ENCODE results near the gene ZDHHC24.

Gene ZDHHC24

GRCh38 chr11:66497206-66497605 is 48.6 kb downstream of the ZDHHC24 start:
- no peak for DNase-seq (ENCODE audit: low read depth in 2 of 2)

DNA sequence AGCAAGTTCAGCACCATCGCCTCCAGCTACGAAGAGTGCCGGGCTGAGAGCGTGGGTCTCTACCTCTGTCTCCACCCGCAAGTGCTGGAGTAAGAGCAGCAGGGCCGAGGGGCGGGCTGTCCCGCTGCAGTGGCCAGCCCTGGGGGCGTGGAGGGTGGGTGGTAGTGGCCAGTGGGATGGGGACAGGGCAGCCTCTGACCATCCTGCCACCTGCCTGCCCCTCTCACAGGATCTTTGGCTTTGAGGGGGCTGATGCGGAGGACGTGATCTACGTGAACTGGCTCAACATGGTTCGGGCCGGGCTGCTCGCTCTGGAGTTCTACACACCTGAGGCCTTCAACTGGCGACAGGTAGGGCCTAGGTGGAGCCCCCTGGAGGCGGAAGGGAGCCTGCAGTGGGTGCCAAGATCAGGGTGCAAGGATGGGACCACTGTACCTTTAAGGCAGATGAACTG is 50.4 kb downstream of the ZDHHC24 start:
- no peak for DNase-seq (ENCODE audit: low read depth in 2 of 2)

GRCh38 chr11:66494935-66495334 is 50.9 kb downstream of the ZDHHC24 start:
- no peak for DNase-seq (ENCODE audit: low read depth in 2 of 2)

DNA sequence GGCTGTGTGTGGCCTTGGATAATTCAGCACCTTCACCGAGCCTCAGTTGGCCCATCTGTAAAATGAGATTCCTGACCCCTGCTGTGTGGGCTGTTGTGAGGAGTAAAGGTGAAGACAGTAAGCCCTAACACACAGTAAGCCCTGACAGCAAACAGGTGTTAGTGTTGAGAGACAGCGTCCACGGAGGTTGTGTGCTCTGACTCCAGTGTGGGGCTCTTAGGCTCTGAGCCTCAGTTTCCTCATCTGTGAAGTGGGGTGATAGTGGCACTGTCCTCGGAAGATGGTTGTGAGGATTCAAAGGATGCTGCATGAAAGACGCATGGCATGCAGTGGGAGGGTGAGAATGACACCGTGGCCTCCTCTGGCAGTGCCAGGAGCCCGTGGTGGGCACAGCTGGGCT is 51.4 kb downstream of the ZDHHC24 start:
- no peak for DNase-seq (ENCODE audit: low read depth in 2 of 2)

GRCh38 chr11:66493130-66493529 is 52.7 kb downstream of the ZDHHC24 start:
- no peak for DNase-seq (ENCODE audit: low read depth in 2 of 2)

DNA sequence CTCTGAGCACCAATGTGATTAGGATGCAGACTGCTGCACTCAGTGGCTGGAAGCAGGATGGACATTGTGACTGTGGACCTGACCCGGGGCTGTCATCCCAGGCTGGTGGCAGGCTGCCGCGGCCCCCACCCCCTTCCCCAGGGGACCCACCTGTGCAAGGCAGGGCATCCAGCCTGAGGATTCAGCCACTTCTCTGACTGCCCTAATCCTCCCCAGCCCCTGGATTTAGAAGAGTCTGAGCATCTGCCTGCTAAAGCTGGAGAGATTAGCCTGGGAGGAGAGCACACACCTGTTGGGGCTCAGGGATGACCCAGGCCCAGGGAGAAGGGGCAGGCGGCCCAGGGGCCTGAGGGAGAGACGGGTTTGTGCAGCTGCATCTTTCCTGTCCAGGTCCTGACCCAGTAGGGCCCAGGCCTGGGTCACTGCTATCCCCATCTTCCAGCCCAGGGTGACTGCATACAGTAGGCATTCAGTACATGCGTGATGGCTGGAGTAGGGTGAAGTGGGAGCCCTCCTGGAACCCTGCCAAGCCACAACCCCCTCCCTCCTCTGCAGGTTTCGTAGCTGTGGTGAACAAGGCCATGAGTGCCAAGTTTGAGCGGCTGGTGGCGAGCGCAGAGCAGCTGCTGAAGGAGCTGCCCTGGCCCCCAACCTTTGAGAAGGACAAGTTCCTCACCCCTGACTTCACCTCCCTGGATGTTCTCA is 53.5 kb downstream of the ZDHHC24 start:
- DNase-seq (ENCODE audit: low read depth in 2 of 2) = no peak

GRCh38 chr11:66491315-66491935 is 54.4 kb downstream of the ZDHHC24 start:
- no peak for DNase-seq (ENCODE audit: low read depth in 2 of 2)

- DNase-seq (ENCODE audit: low read depth in 2 of 2) = no peak
These were observed 56.2 kb downstream of the ZDHHC24 start for GRCh38 chr11:66489636-66490035.

- no peak for DNase-seq (ENCODE audit: low read depth in 2 of 2)
These were observed 56.9 kb downstream of the ZDHHC24 start for GRCh38 chr11:66488957-66489356.

DNA sequence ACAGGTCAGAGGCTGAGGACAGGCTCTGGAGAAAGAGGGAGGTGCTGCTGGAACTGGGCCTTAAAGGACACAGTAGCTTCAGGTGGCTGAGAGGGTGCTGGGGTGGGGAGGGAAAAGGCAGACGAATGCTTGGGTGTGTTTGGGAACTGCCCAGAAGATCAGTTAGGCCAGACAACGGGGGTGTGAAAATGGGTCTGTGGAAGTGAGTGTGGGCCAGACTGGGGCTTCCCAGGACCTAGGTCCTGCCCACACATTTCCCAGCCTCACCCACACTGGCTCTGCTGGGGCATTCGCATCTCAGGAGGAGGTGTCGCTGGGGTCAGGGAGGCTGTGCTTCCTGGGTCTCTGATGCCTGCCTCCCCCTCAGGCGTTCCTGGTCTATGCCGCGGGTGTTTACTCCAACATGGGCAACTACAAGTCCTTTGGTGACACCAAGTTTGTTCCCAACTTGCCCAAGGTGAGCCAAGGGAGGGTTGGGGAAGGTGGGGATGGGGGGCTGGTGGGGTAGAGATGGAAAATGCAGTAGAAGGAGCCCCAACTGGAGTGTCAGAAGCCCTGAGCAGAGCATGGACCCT is 61.0 kb downstream of the ZDHHC24 start:
- no peak for DNase-seq (ENCODE audit: low read depth in 2 of 2)

DNA sequence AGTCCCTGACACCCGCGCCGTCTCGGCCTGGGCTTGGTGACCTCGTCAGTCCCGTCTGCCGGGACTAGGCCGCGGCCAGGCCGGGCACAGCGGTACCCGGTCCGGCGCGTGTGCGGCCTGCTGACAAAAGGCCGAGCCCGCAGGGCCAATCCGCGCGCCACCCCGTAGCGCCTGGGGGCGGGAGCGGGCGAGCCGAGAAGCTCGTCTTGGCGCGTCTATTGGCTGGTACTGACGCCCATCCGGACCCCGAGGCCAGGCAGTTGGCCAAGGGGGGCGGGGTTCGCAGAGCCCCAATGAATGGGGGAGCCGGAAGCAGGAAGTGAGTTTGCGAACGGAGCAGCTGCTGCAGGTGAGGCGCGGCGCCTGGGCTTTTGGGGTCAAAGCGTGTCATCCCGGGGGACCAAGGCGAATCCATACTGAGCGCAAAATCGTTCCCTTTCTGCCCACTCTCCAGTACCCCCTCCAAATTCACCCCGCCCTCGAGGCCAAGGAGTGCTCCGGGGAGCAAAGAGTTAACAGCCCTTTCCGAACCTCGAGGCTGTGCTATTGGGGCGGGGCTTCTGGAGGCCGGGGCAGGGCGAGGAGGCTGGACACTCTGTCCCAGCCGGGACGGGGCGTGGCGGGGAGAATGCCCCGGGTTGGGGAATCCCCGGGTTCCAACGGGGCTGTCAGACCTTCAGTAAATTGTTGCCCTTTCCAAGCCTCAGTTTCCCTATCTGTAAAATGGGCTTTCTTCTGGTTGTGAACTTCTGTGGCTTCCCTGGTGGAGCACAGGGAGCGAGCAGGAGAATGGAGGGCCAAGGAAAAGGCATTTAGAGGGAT is 65.5 kb downstream of the ZDHHC24 start, which contains the start of gene DPP3:
TSS of gene DPP3 (plus strand) at position 318 of the 822 bp plus-strand sequence. CDS start 1,767 bp downstream, outside the sequence.
- peak; percentile 92 for DNase-seq (ENCODE audit: low read depth in 2 of 2)

- DNase-seq (ENCODE audit: low read depth in 2 of 2) = no peak
These were observed 66.3 kb downstream of the ZDHHC24 start for GRCh38 chr11:66479394-66480116.

- DNase-seq (ENCODE audit: low read depth in 2 of 2) = no peak
These were observed 67.0 kb downstream of the ZDHHC24 start for GRCh38 chr11:66478729-66479393.

- no peak for DNase-seq (ENCODE audit: low read depth in 2 of 2)
These were observed 68.3 kb downstream of the ZDHHC24 start for GRCh38 chr11:66477263-66478201.

GRCh38 chr11:66476841-66477251 is 69.0 kb downstream of the ZDHHC24 start:
- DNase-seq (ENCODE audit: low read depth in 2 of 2) = no peak

- no peak for DNase-seq (ENCODE audit: low read depth in 2 of 2)
These were observed 69.5 kb downstream of the ZDHHC24 start for GRCh38 chr11:66476173-66476840.

GRCh38 chr11:66475349-66476172 is 70.3 kb downstream of the ZDHHC24 start:
- DNase-seq (ENCODE audit: low read depth in 2 of 2) = no peak

Measured in fibroblast of skin of left quadriceps (primary cell).